GM18505 (cell line): ENCODE results near the gene SGSH.

Experiments
- ATAC-seq: cut with Tn5 transposase; IDR thresholded peaks from one replicate; pipeline ENCODE4 v1.9.1; 2021; ENCODE audit not compliant: unreplicated experiment
- POLR2A ChIP-seq: IDR thresholded peaks from 4 replicates; pipeline ENCODE4 v1.6.1; 2011; ENCODE audit warnings: borderline replicate concordance; ENCODE audit not compliant: insufficient read depth, insufficient read length; ENCODE audit errors: extremely low read depth

SGSH gene

DNA sequence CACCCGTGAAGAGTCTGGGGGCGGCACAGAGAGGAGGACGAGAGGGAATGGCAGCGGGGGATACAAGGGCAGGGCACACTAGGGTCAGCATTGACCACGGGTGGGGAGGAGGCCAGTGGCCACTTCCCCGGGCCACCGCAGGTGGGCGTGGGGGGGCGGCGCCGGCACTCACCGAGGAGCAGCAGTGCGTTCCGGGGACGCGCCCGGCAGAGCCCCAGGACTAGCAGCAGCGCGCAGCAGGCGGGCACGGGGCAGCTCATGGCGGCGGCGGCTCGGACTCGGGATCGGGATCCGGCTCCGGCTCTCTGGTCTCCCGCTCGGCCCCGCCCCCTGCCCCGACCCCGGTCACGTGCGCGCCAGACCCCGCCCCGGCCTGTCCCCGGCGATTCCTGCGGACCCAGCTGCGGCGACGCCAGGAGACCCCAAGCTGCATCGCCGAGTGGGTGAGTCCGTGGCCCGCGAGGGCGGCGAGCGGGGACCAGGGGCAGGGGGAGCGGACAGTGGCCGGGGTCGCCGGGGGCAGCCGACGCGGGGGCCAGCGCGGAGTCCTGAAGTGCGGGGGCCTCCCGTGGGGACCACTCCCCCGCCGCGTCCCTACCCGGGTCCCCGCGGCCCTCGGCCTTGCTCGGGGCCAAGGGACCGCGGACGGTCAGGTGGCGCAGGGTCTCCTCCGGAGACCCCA is at the start of gene SGSH, which contains the start of gene SLC26A11:
Gene SGSH, minus strand, starts transcription at position 280 of the 682 bp plus-strand sequence. Its CDS starts 20 bp downstream, at position 260.
Gene SLC26A11, plus strand, starts transcription at position 374 of the 682 bp plus-strand sequence. CDS start 1,134 bp downstream, outside the sequence.
- ATAC-seq, result peak; percentile 33
- TF ChIP-seq POLR2A, result peak; percentile 46

- no peak for TF ChIP-seq POLR2A
- no peak for ATAC-seq
Measured at GRCh38 chr17:80269405-80269807, 49.3 kb upstream of the SGSH start.

- ATAC-seq, result no peak
- no peak for TF ChIP-seq POLR2A
Measured at GRCh38 chr17:80268427-80268826, 48.3 kb upstream of the SGSH start.

- no peak for TF ChIP-seq POLR2A
- no peak for ATAC-seq
Measured at GRCh38 chr17:80267391-80267790, 47.3 kb upstream of the SGSH start.

- ATAC-seq, result no peak
Measured at GRCh38 chr17:80265205-80266068, 45.3 kb upstream of the SGSH start.

GRCh38 chr17:80264205-80265075 is 44.3 kb upstream of the SGSH start:
- peak; percentile 35 for TF ChIP-seq POLR2A
- ATAC-seq, result no peak

More at GRCh38 chr17:80265205-80266068, 45.3 kb upstream of the SGSH start:
- TF ChIP-seq POLR2A, result no peak

DNA sequence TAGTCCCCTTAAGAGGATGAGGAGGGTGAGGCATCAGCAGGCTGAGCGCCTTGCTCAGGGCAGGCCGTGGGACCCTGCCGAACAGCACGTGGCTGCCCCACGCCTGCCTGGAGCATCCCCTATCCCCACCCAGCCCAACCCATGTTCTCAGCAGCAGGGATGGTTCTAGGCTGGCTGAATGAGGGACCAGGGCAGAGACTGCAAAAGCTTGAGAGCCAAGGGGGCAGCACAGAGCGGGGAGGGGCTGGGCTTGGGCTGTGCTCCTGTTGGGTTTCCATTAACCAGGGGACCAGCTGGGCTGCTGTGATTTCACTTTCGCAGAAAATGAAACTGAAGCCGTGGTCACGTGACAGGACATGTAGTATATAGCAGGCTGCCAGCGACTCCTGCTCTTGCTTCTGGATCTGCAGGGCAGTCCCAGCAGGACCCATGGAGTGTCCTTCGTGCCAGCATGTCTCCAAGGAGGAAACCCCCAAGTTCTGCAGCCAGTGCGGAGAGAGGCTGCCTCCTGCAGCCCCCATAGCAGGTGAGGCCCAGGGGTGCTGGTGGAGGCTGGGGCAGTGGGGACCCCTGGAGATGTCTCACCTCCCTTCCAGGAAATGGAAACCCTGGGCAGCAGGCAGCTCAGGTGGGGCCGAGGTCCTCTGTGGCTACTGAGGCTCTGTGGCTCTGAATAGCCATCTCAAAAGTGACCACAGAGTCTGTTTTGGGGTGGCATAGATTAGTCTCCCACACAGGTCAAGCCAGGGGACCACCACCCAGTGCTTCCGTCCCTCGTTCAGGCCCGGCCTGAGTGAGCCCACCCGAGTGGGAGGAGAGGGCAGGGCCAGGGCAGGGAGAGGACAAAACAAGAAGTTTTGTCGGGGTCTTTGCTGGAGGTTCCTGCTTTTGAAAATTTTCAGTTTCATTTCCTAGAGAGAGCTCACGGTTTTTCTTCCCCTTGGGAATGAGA is 43.4 kb upstream of the SGSH start:
- ATAC-seq, result peak; percentile 28
- peak; percentile 98 for TF ChIP-seq POLR2A

DNA sequence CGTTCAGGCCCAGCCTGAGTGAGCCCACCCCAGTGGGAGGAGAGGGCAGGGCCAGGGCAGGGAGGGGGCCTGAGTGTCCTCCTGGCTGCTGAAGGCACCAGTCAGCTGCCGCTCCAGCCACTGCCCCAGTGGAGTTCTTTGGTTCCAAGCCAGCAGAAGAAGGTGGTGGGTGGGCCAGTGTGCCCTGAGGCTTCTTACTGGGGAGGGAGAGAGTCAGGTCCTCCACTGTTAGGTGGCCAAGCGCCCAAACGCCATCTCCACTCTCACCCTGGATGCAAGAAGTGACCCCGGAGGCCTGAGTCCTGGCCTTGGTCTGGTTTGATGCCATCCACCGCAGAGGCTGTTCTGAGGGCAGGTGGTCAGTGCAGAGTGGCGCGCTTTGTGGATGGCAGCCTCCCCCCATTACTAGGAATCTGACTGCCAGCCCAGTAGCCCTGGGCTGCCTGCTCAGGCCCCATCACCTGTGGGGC is 42.7 kb upstream of the SGSH start:
- ATAC-seq, result no peak
- no peak for TF ChIP-seq POLR2A

DNA sequence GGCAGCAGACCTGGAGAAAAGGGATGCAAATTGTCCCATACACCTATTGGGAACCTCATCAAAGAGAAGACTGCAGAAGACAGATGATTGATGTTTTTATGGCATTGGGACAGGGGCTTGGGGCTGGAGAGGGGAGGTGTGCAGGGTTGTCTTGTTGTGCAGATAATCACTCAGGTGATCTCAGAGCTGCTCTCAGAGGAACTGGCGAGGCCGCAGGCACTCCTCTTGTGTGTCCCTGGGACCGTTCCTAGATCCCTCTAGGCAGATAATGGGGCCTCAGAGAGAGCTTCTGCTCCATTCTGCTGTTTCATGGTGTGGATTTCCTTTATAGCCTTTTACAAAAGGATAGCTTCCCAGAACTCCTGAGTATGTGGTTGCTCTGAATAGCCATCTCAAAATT is 42.2 kb upstream of the SGSH start:
- no peak for TF ChIP-seq POLR2A

DNA sequence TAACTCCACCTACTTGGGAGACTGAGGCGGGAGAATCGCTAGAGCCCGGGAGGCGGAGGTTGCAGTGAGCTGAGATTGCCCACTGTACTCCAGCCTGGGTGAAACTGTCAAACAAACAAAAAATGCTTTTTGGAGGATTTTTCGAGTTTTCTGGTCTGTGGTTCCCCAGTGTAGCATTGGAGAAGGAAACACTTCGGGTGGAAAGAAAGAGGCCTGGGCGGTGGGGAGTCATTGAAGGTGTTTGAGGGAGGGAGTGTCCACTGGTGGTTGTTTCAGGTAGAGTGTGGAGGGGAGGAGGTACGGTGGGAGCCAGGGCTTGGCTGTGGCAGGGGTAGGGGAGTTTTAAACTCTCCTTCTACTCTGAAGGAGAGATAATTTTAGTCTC is 41.8 kb upstream of the SGSH start:
- TF ChIP-seq POLR2A, result no peak

More for the DNA sequence above, 42.2 kb upstream of the SGSH start:
- ATAC-seq, result no peak

DNA sequence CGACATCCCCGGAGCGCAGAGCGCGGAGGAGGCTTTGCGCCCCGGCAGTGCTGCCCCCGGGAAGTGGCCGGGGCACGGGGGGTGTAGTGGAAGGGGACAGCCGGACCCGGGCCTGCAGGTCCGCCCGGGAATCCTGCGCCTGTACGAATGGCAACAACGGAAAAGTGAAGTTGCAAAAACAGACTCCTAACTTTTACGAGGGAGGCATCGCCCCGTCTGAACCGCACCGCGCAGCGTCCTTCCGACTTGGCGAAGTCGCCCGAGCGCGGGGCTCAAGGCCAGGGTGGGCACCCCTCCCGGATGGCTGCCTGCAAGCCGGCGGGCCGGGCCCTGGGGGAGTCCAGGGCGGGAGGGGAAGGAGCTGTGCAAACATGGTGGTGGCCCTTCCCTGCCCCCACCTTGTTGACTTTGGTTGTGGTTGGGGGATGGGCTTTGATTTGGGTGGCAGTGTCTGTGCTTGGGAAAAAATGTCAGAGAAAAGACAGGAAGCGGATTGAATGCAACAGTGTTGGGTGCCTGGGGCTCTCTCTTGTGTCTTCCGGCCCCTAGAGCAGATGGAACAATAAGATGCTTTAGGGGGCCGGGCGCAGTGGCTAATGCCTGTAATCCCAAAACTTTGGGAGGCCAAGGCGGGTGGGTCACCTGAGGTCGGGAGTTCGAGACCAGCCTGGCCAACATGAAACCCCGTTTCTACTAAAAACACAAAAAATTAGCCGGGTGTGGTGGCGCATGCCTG is 41.2 kb upstream of the SGSH start:
- TF ChIP-seq POLR2A, result no peak
- peak; percentile 10 for ATAC-seq

More for the DNA sequence above, 41.8 kb upstream of the SGSH start:
- ATAC-seq, result no peak

DNA sequence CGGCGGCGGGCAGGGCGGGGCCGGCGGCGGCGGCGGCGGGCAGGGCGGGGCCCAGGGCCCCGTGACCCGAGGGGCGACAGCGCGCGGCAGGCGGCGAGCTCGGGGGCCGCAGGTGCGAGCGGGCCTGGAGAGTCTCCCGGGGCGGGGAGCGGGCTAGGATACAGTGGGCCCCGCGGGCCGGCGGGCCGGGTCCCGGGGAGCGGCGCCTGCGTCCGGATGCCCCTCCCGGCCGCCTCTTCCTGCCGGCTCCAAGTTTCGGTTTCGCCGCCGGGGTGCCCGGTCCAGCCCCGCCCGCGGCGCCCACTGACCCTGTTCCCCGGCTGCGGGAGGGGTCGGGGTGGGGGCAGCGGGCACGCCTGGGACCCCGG is 40.6 kb upstream of the SGSH start, which contains the start of gene RNF213:
Gene RNF213, plus strand, starts transcription at position 62 of the 368 bp plus-strand sequence. CDS start 2,830 bp downstream, outside the sequence.
- peak; percentile 39 for ATAC-seq
- peak; percentile 72 for TF ChIP-seq POLR2A

DNA sequence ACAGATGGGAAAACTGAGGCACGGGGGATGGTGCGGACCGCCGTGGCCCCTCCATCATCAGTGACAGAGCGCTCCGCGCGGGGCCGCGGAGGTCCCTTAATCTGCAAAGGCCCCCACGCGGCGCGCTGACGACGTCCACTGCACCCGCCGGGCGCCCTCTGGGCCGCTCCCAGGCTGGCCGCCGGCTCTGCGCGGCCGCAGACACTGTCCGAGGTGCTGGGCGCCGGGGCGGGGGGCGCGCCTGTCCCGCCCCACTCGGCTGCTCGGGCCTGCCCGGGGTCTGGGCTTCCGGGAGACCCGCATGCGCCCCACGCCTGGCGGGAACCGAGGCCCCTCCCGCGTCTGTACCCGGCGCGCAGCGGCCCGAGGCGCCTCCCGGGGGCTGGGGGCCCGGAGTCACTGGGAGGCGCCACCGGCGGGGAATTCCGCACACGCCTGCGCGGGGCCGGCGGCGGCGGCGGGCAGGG is 40.0 kb upstream of the SGSH start:
- TF ChIP-seq POLR2A, result peak; percentile 45
- no peak for ATAC-seq
